Activated CD4-positive, alpha-beta T cell treated with anti-CD3 and anti-CD28 coated beads, Interleukin-10, Interleukin-2, amounts not matched to agents 100 ng/mL and 50 ng/mL, durations not matched to agents 16 hours and 8 hours (primary cell): ENCODE measurements around the gene PMP22.
A peak's percentile ranks its signal among the peaks of the same experiment; 100 is the strongest.

Source experiments
- DNase-seq: peaks from one replicate; pipeline ENCODE4 v3.0.0-alpha.2; 2020

The PMP22 gene

GRCh38 chr17:15273141-15273793 is 8.1 kb upstream of the PMP22 start:
- DNase-seq = no peak

GRCh38 chr17:15271741-15272140 is 6.6 kb upstream of the PMP22 start:
- no peak for DNase-seq

- DNase-seq = no peak
Measured at GRCh38 chr17:15270628-15271381, 5.7 kb upstream of the PMP22 start.

- DNase-seq = no peak
Measured at GRCh38 chr17:15269780-15270089, 4.6 kb upstream of the PMP22 start.

GRCh38 chr17:15269087-15269779 is 4.1 kb upstream of the PMP22 start:
- no peak for DNase-seq

- no peak for DNase-seq
Measured at GRCh38 chr17:15268461-15268860, 3.3 kb upstream of the PMP22 start.

GRCh38 chr17:15267996-15268395 is 2.9 kb upstream of the PMP22 start:
- no peak for DNase-seq

- DNase-seq = no peak
Measured at GRCh38 chr17:15266325-15267125, 1.4 kb upstream of the PMP22 start.

GRCh38 chr17:15264542-15264941 is 584 bp downstream of the PMP22 start:
- no peak for DNase-seq

- DNase-seq = no peak
Measured at GRCh38 chr17:15263680-15264079, 1.4 kb downstream of the PMP22 start.

GRCh38 chr17:15263206-15263579 is 1.9 kb downstream of the PMP22 start:
- no peak for DNase-seq

GRCh38 chr17:15262291-15263205 is 2.6 kb downstream of the PMP22 start:
- no peak for DNase-seq

GRCh38 chr17:15261802-15262290 is 3.3 kb downstream of the PMP22 start:
- no peak for DNase-seq

GRCh38 chr17:15261258-15261801 is 3.8 kb downstream of the PMP22 start:
- DNase-seq = no peak

- peak; percentile 73 for DNase-seq
Measured at GRCh38 chr17:15260376-15261257, 4.5 kb downstream of the PMP22 start.

GRCh38 chr17:15257796-15258512 is 7.2 kb downstream of the PMP22 start:
- DNase-seq = no peak

- DNase-seq = peak; percentile 80
Measured at GRCh38 chr17:15257258-15257788, 7.8 kb downstream of the PMP22 start.

GRCh38 chr17:15256689-15257088 is 8.4 kb downstream of the PMP22 start:
- DNase-seq = no peak

GRCh38 chr17:15255713-15256454 is 9.2 kb downstream of the PMP22 start:
- no peak for DNase-seq
